Activated T-helper 2 cell treated with anti-CD3 and anti-CD28 coated beads, Interferon-gamma antibody, Interleukin-2, Interleukin-4, amounts not matched to agents 10 μg/mL and 5 μg/mL and 100 μg/mL, durations not matched to agents 14 hours and 24 hours and 36 hours (primary cell): ENCODE measurements around the gene SGCB. TPM values are rescaled to one million over a fixed set of nuclear protein-coding genes. Genes with fewer than 3 reads are reported as not detected.

Experiments used
- total RNA-seq: library from RNA; stranded (reverse); gene quantifications from 2 replicates; pipeline ENCODE4 v1.2.3, GENCODE V29; 2022

The SGCB gene
- total RNA-seq, 1 donor from 2014 or later: 21.2 TPM

Other genes with a start within 250 kb of the SGCB start
- 31.5 and 32.6 TPM in 2 replicates for gene DCUN1D4, start 195.1 kb downstream of the SGCB start, total RNA-seq
- gene LRRC66, start 17.9 kb downstream of the SGCB start, total RNA-seq: 0.07 and 0.11 TPM in 2 replicates
- 0.16 TPM in 1 of 2 replicates, not detected in the other for gene SPATA18, start 13.0 kb upstream of the SGCB start, total RNA-seq